Activated CD4-positive, alpha-beta memory T cell treated with anti-CD3 and anti-CD28 coated beads, Interleukin-2, amount 10 ng/mL, durations not matched to agents 7 days and 5 days (primary cell): Measurements from ENCODE around the gene CD84. TPM values are rescaled to one million over a fixed set of nuclear protein-coding genes. Genes with fewer than 3 reads are reported as not detected.

Source experiments
- CTCF ChIA-PET: fragments of 350-600 bp; sonication (Branson Sonifier 250); formaldehyde crosslinking; loops from one replicate; lab custom pipeline; 2021; ENCODE audit warnings: antibody characterized with exemption, inconsistent platforms; lab: Charles Lee
- POLR2A ChIA-PET: fragments of 350-600 bp; sonication (Branson Sonifier 250); formaldehyde crosslinking; loops from one replicate; lab custom pipeline; 2021; ENCODE audit warnings: antibody characterized with exemption; lab: Charles Lee
- DNase-seq: peaks from one replicate; pipeline ENCODE4 v3.0.0-alpha.2; 2020
- H3K27ac Mint-ChIP-seq: one replicate; pipeline ENCODE4 v1.8.0; 2021; ENCODE audit warnings: mild to moderate bottlenecking, mixed read lengths
- H3K27me3 Mint-ChIP-seq: one replicate; pipeline ENCODE4 v1.8.0; 2021; ENCODE audit warnings: mixed read lengths
- H3K36me3 Mint-ChIP-seq: one replicate; pipeline ENCODE4 v1.8.0; 2021; ENCODE audit warnings: low read depth, mixed read lengths
- H3K4me1 Mint-ChIP-seq: one replicate; pipeline ENCODE4 v1.8.0; 2021; ENCODE audit warnings: mixed read lengths
- H3K4me3 Mint-ChIP-seq: one replicate; pipeline ENCODE4 v1.8.0; 2021; ENCODE audit warnings: mild to moderate bottlenecking, mixed read lengths
- H3K9me3 Mint-ChIP-seq: one replicate; pipeline ENCODE4 v1.8.0; 2021; ENCODE audit warnings: mixed read lengths
- total RNA-seq, 2 experiments: library from RNA; stranded (reverse); gene quantifications; one replicate each; pipeline ENCODE4 v1.2.3, GENCODE V29; 2021

The CD84 gene
- total RNA-seq, 2 experiments from 2014 or later = 21.6 to 23.3 TPM

DNA sequence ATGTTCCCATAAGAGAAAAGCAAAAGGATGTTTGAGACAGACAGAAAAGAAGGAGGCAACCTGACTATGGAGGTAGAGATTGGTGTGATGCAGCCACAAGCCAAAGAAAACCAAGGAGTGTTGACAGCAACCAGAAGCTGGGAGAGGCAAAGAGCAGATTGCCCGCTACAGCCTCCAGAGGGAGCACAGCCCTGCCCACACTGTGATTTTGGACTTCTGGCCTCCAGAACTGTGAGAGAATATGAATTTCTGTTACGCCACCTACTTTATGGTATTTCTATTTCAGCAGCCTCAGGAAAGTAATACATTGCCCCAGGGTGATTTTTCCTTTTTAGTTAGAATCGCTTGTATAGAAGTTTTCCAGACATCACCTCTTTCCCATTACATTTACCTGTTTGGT lies 84.7 kb downstream of the CD84 start:
- Mint-ChIP-seq H3K27ac (no peak overlapping the region), H3K4me3 (no peak overlapping the region)

DNA sequence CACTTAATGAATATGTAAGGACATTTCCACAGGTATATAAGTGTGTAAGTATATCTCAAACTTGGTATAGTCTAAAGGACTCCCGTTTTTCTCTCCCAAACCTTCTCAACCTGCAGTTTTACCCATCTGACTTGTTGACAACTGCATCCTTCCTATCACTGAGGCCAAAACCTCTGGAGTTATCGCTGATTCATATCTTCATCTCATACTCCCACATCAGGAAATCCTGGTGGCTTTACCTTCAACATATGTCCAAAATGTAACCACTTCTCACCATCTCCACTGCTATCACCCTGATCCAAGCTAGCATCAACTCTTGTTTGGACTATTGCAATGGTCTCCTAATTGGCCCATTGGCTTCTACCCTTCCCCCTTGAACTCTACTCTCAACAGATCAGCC lies 86.7 kb downstream of the CD84 start:
- Mint-ChIP-seq H3K9me3 (peaks cover 4% of the 10 kb centered on the region), H3K36me3 (peaks cover 51% of the 10 kb centered on the region), H3K27ac (no peak overlapping the region), H3K4me3 (no peak overlapping the region), H3K4me1 (no peaks in the 10 kb centered on the region), H3K27me3 (no peaks in the 10 kb centered on the region)
- ChIA-PET CTCF (no interaction called here), POLR2A (no interaction called here)
- no peak for DNase-seq

More for the DNA sequence above, 84.7 kb downstream of the CD84 start:
- DNase-seq = no peak
- H3K4me1 Mint-ChIP-seq = no peaks in the 10 kb centered on the region
- H3K36me3 Mint-ChIP-seq = peaks cover 50% of the 10 kb centered on the region
- H3K27me3 Mint-ChIP-seq = no peaks in the 10 kb centered on the region
- H3K9me3 Mint-ChIP-seq = peaks cover 16% of the 10 kb centered on the region
- POLR2A ChIA-PET = no interaction called here
- CTCF ChIA-PET = no interaction called here

- peaks cover 4% of the 10 kb centered on the region for H3K9me3 Mint-ChIP-seq
- H3K4me1 Mint-ChIP-seq = no peaks in the 10 kb centered on the region
- ChIA-PET CTCF (no interaction called here), POLR2A (no interaction called here)
- H3K27ac Mint-ChIP-seq = no peak overlapping the region
- H3K4me3 Mint-ChIP-seq = no peak overlapping the region
- no peaks in the 10 kb centered on the region for H3K27me3 Mint-ChIP-seq
- no peak for DNase-seq
- peaks cover 54% of the 10 kb centered on the region for H3K36me3 Mint-ChIP-seq
Observed at GRCh38 chr1:160491981-160492380, 87.3 kb downstream of the CD84 start.

Other genes with a start within 250 kb of the CD84 start
- 100 to 1,000 TPM; 145 to 146 TPM for gene COPA, start 236.2 kb downstream of the CD84 start, total RNA-seq
- gene NCSTN, start 236.1 kb downstream of the CD84 start, total RNA-seq = 10 to 100 TPM; 64.5 to 65.3 TPM
- under 1 TPM; 0.40 to 0.43 TPM for gene NHLH1, start 212.4 kb downstream of the CD84 start, total RNA-seq
- not detected for gene VANGL2, start 178.9 kb downstream of the CD84 start, total RNA-seq
- 10 to 100 TPM; 32.0 to 33.8 TPM for gene SLAMF6, start 56.2 kb downstream of the CD84 start, total RNA-seq
- 100 to 1,000 TPM; 106 to 113 TPM for gene SLAMF1, start 67.5 kb upstream of the CD84 start, total RNA-seq
- 100 to 1,000 TPM; 403 to 404 TPM for gene CD48, start 132.3 kb upstream of the CD84 start, total RNA-seq
- gene SLAMF7, start 159.8 kb upstream of the CD84 start, total RNA-seq = 10 to 100 TPM; 13.7 to 15.3 TPM
- gene LY9, start 216.7 kb upstream of the CD84 start, total RNA-seq = 10 to 100 TPM; 46.4 to 49.9 TPM